Coronary artery (tissue), 2 donors: Measurements from ENCODE around the gene DDAH2.

Experiments
- DNase-seq: peaks from one replicate; pipeline ENCODE4 v3.0.0-alpha.2; 2017; ENCODE audit warnings: low spot score
- H3K27ac ChIP-seq, 2 donors: fragments of 200-600 bp; sonication (generic); one replicate each; pipeline ENCODE4 v1.5.1; 2016 to 2019
- H3K4me3 ChIP-seq: fragments of 200-600 bp; sonication (generic); 2 replicates; pipeline ENCODE4 v1.5.1; 2016; ENCODE audit warnings: mild to moderate bottlenecking, moderate library complexity
- TF ChIP-seq, protein P1 (sequence below): fragments of 200-600 bp; sonication (generic); IDR thresholded peaks from one replicate; pipeline ENCODE4 v1.5.1; 2019; ENCODE audit warnings: antibody characterized with exemption

The DDAH2 gene

DNA sequence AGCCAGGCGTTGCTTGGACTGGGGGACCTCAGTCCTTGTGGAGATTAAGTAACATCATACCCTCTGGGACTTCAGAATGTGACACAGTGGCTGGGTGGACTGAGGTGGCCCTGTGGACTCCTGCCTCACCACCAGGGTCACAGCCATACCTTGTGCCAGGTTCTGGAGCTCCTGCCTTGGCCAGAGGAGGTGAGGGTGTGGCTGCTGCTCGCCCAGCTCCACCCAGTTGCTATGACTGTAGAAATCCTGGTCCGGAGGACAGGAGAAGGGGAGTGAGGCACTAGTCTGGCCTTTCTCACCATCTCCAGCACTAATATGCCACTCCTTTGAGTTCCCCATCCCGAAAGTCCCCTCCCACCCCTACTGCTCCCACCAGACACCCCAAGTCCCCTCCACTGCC, 46.1 kb upstream of the DDAH2 start:
- TF ChIP-seq, protein P1, sequence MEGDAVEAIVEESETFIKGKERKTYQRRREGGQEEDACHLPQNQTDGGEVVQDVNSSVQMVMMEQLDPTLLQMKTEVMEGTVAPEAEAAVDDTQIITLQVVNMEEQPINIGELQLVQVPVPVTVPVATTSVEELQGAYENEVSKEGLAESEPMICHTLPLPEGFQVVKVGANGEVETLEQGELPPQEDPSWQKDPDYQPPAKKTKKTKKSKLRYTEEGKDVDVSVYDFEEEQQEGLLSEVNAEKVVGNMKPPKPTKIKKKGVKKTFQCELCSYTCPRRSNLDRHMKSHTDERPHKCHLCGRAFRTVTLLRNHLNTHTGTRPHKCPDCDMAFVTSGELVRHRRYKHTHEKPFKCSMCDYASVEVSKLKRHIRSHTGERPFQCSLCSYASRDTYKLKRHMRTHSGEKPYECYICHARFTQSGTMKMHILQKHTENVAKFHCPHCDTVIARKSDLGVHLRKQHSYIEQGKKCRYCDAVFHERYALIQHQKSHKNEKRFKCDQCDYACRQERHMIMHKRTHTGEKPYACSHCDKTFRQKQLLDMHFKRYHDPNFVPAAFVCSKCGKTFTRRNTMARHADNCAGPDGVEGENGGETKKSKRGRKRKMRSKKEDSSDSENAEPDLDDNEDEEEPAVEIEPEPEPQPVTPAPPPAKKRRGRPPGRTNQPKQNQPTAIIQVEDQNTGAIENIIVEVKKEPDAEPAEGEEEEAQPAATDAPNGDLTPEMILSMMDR, result no peak
- Histone ChIP-seq H3K4me3 (no peak overlapping the region), H3K27ac (no peak overlapping the region)
- DNase-seq, result no peak

DNA sequence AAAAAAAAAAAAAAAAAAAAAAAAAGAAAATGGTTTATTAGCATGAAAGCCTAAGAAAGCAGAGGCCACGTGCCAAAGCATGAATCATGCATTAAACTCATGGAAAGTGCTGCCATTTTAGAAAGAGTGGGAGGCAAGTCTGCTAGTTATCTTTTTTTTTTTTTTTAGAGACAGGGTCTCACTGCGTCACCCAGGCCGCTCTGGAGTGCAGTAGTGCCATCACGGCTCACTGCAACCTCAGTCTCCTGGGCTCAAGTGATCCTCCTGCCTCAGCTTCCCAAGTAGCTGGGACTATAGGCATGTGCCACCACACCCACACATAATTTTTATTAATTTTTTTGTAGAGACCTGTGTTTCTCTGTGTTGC, 42.9 kb upstream of the DDAH2 start:
- Histone ChIP-seq H3K27ac (no peak overlapping the region), H3K4me3 (no peak overlapping the region)
- TF ChIP-seq, protein P1, result no peak
- DNase-seq, result no peak

DNA sequence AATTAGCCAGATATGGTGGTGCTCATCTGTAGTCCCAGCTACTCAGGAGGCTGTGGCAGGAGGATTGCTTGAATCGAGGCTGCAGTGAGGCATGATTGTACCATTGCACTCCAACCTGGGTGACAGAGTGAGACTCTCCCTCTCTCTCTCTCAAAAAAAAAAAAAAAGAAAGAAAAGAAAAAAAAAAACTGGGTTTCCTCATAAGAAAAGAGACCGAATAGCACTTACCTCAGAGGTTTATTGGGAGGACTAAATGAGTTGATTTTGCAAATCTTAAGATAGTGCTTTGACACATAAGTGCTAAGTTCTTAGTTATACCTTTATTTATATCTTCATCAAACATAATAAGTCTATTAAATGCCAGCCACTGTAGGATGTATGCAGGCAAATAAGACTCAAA, 41.8 kb upstream of the DDAH2 start:
- TF ChIP-seq, protein P1, result no peak
- Histone ChIP-seq H3K27ac (no peak overlapping the region), H3K4me3 (no peak overlapping the region)
- no peak for DNase-seq

DNA sequence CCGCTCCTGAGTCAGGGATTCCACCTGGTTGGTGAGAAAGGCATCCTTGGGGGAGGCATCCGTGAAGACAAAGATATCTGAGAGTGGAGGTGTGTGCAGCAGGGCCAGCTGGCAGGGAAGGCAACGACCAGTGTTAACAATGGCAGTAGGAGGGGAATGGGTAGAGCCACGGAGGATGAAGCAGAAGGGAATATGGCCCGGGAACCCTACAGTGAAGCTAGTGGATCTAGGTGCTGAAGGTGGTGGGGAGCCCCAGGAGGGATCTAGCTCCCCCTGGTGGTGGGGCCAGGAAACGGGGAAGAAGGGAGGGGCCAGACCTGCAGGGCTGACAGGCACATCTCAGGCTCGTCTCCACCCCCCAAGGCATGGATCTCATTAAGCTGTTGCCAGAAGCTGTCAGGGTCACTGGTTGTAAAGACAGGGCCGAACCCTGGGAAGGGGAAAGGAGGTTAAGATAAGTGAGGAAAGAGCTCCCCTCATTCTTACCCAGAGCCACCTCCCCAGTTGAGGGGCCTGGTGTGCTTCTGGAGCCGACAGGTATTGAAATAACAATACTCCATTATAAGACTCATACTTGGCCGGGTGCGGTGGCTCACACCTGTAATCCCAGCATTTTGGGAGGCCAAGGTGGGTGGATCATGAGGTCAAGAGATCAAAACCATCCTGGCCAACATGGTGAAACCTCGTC, 40.7 kb upstream of the DDAH2 start:
- Histone ChIP-seq H3K4me3 (no peak overlapping the region), H3K27ac (no peak overlapping the region)
- no peak for DNase-seq
- TF ChIP-seq, protein P1, result peak; percentile 38

DNA sequence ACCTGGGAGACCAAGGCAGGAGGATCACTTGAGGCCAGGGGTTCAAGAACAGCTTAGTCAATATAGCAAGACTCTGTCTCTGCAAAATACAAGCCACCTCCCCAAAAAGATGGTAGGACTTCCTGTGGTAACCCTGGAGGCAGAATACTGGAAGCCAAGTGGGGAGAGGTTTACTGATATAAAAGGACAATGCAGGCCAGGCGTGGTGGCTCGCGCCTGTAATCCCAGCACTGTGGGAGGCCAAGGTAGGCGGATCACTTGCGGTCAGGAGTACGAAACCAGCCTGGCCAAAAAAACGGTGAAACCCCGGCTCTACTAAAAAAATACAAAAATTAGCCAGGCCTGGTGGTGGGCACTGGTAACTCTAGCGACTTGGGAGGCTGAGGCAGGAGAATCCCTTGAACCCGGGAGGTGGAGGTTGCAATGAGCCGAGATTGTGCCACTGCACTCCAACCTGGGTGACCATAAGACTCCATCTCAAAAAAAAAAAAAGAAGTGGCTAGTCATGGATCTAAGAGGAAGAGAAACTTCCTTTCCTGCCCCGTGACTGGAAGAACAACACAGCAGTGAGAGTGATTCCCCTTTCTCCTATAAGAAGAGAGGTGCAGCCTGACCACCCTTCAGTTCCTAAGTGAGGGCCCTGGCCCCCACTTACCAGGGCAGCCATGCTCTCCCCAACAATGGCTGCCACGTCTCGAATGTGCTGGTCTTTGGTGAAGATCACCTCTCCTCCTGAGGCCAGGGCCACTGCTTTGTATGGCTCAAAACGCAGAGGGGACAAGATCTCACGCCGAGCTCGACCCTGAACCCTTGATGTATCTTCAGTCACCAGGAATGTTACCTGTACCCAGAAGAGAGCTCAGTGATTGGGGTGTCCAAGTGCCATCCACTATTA, 39.5 kb upstream of the DDAH2 start:
- TF ChIP-seq, protein P1, result no peak
- peak overlapping the region in 1 of 2 donors; percentile 60 for H3K27ac ChIP-seq
- H3K4me3 ChIP-seq, result no peak overlapping the region
- DNase-seq, result no peak

DNA sequence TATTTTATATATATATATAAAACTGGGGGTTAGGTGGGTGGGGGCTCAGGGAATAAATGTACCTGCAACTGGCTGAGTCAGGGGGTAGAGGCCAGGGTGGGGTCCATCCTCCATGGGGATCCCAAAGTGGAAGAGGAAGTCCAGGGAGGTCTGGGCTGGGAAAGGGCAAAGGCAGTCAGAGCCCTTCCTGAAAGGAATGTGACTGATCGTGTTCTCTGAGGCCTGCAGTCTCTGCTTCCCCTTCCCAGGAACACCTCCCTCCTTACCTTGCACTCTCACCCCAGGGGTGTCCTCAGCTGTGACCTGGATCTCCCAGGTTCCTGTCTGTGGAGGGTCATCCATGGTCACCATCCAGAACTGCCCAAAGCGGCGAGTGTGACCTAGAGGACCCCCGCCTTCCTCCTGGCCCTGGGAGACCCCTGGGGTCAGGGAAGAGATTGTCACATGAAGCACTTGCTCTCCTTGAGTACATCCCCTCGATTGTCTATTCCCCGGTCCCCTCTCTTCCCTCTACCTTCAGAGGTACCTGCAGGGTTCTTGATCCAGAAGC, 38.1 kb upstream of the DDAH2 start:
- TF ChIP-seq, protein P1, result no peak
- no peak for DNase-seq
- H3K27ac ChIP-seq, result no peak overlapping the region
- H3K4me3 ChIP-seq, result no peak overlapping the region
